RKO (cell line): ENCODE data around the gene ST8SIA1.
A peak's percentile ranks its signal among the peaks of the same experiment; 100 is the strongest.

Experiments
- DNase-seq: peaks from one replicate; pipeline ENCODE4 v3.0.0-alpha.2; 2016; ENCODE audit warnings: low spot score

ST8SIA1 gene

DNA sequence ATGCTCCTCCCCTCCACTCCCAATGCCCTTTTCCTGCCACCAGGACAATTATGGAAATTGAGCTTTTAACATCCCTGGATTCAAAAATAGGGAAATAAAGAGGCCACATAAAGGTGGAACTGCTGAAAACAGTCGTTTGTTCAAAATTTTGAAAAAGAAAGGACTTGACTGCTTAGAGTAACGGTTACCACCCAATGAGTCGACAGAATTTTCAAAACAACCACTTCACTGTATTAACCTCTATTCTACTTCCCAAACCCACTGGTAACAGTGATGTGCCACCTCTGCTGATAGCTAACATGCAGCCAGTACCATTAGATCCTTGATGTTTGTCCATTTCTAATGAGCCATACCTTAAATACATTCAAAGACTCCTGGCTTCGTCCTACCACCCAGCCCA, 4.9 kb downstream of the ST8SIA1 start:
- no peak for DNase-seq

DNA sequence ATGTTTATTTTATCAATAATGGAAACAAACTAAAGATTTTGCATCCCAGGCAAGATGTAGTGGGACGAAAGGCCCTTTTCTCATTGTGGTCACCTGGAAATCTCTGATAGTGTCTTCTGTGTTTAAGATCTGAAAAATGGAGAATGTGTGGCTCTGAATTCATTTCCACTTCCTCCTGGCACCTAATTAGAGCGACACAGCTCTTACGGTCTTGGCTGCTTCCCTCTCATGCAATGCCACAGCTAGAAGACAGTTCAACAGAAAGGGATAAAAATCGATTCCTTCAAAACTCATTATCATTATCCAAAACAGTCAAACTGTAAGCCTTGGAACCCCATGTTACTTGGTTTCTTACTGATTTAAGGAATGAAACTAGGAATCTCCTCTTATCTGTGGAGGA, 9.3 kb downstream of the ST8SIA1 start:
- no peak for DNase-seq

DNA sequence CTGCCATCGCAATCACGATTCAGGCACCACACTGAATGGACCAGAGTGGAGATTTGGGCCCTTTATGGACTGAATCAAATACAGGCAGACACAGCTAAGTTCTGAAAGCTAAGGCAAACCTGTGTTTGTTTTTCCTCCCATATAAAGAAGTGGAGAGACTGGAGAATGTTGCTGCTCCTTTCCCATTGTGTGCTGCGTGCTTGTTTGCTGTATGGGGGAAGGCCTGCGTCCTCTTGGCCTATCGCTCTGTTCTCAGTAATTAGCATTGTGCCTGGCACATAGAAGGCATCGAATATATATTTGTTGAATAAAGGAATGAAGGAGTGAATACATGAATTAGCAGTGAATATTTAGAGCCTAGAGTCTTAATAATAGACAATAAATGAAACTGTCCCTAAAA, 12.4 kb downstream of the ST8SIA1 start:
- DNase-seq, result no peak

- no peak for DNase-seq
These were observed 12.9 kb downstream of the ST8SIA1 start for GRCh38 chr12:22321638-22322037.

DNA sequence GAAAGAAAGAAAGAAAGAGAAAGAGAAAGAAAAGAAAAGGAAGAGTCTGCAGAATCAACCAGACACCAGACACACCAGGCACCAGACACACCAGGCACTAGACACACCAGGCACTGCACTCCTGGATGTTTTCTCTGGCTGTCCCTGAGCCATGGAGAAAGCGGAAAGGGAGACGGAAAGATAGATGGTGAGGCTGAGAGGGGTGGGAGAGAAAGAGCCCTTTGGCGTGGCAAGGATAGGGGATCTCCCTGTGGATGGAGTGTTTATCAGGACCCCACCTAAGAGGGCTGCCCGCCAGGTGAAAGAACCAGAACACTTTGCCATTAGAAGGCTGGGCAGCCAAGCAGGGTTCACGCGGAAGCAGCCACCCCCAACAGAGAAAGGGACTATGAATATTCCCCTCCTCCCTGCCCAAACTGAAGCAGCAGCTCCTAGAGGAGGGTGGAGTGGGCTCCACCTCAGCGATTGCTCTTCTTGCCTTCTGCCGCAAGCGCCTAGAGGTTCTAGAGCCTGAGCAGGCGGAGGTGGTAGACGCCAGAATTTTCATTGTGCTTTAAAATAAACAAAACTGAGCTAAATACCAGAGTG, 13.4 kb downstream of the ST8SIA1 start:
- no peak for DNase-seq

DNA sequence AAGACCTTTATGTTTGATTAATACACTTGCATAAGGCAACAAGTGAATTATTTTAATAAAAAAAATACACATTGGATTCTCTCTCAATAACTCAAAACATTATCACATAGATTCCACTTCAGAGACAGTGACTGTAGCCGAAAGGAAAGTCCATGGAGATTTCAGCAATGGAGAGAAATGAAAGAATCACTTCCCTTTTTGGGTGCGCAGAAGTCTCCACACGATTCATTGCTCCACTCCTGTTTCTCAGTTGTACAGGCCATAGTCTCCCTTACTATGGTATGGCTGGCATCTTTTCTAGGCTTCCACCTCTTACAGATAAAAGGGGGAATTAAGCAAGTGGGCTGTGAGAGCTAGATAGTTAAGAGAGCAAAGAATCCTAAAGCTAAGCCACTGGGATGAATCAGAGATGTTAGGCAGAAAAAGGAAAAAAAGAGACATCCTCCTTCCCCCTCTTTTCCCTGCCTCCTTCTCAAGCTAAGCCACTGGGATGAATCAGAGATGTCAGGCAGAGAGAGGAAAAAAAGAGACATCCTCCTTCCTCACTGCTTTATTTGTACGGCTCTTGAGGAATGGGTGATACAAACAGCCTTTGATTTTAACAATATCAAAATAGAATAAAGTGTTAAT, 16.3 kb downstream of the ST8SIA1 start:
- no peak for DNase-seq

DNA sequence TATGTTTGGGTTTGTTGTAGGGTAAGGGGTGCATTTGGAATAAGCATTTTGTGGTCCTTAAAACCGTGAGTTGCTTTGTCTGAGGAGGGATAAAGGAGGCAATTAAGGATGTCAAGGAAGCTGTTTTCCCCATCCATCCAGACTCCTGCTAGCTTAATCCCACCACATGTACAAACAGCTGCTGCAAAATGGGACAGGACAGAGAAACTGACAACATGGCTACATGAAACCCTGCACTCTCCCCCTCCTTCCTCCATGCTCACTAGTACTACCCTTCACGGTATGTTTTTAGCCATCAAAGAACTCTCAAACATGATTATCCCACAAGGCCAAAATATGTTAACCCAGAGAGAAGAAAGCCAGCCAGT, 20.6 kb downstream of the ST8SIA1 start:
- no peak for DNase-seq

GRCh38 chr12:22313286-22313962, 21.1 kb downstream of the ST8SIA1 start:
- DNase-seq, result no peak

DNA sequence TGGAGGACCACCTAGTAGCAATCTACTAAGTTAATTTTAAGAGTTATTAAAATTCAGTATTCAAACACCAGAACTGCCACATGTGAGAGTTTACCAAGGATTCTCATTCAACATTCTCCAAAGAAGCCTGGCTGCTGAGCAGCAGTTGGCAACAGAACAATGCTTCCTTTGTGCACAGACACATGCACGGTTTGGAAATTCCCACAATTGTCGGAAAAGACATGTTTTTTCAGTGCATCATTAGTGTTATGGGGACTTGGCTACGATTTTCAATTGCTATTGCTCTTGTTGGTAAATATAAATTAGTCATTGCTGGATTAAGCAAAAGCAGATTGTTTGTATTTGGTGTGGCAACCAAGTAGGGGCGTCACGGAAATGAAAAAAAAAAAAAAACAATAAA, 22.2 kb downstream of the ST8SIA1 start:
- DNase-seq, result no peak

- no peak for DNase-seq
These were observed 23.8 kb downstream of the ST8SIA1 start for GRCh38 chr12:22310709-22311108.

DNA sequence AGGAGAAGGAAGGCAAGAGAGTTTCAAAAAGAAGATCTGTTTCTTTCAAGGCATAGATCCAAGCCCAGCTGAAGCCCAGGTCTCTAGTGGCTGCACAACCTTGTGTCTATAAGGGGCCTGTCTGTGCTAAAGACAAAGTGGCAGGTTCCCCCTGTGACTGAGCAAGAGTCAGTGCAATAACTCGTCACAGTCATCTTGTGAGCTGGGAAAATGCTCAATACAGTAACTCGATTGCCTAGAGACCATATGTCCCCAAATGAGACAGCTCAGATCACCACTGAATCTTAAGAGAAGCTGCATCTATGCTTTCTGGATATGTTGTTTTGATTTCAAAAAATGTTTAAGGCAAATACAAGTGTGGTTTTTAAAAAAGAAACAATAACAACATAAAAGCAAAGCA, 24.2 kb downstream of the ST8SIA1 start:
- no peak for DNase-seq

DNA sequence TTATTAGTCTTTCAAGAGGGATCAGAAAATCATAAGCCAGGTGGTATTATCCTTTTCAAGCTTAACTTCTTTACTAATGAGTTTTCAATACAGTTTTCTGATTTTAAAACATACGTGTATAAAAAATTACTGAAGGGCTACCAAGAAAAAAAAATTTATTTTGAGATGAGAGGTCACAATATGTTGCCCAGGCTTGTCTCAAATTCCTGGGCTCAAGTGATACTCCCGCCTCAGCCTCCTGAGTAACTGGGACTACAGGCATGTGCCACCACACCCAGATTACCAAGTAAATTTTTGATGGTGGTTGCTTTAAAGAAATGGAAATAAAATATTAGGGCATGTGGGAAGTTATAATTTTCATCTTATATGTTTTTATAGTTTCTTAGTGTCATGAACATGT, 26.7 kb downstream of the ST8SIA1 start:
- DNase-seq, result no peak

DNA sequence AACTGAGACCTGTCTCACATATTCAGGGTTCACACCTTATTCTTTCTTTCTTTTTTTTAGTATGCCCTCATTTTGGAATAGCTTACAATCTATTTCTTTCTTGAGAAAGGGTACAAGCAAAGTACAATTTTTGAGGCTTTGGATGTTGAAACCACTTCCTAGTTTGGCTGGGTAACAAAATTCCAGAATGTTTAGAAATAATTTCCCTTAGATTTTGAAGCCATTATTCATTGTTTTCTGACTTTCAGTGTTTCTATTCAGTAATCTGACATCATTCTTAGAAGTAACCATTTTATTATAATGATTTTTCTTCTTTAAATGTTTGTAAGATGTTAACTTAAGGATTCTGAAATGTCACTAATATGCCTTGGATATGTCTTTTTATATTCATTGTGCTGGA, 28.2 kb downstream of the ST8SIA1 start:
- DNase-seq, result no peak

DNA sequence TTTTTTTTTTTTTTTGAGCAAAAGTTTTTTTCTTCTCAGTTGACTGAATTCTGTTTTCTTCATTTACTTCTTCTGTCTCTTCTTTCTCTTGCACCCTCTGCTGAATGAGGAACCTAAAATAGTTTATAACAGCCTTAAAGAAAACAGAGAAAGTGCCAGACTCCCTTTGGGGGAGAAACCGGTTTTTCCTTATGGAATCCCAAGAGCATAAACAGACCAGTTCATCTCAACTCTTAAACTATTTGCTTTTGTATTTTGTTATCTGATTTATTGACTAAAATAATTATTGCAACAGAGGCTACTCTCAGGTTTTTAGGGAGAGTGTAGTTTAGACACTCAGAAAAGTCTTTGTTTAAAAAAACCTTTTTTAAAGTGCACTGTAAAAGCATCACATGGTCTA, 30.2 kb downstream of the ST8SIA1 start:
- DNase-seq, result no peak

- DNase-seq, result peak; percentile 33
These were observed 35.1 kb downstream of the ST8SIA1 start for GRCh38 chr12:22299294-22299912.

GRCh38 chr12:22289250-22289649, 45.3 kb downstream of the ST8SIA1 start:
- DNase-seq, result no peak

DNA sequence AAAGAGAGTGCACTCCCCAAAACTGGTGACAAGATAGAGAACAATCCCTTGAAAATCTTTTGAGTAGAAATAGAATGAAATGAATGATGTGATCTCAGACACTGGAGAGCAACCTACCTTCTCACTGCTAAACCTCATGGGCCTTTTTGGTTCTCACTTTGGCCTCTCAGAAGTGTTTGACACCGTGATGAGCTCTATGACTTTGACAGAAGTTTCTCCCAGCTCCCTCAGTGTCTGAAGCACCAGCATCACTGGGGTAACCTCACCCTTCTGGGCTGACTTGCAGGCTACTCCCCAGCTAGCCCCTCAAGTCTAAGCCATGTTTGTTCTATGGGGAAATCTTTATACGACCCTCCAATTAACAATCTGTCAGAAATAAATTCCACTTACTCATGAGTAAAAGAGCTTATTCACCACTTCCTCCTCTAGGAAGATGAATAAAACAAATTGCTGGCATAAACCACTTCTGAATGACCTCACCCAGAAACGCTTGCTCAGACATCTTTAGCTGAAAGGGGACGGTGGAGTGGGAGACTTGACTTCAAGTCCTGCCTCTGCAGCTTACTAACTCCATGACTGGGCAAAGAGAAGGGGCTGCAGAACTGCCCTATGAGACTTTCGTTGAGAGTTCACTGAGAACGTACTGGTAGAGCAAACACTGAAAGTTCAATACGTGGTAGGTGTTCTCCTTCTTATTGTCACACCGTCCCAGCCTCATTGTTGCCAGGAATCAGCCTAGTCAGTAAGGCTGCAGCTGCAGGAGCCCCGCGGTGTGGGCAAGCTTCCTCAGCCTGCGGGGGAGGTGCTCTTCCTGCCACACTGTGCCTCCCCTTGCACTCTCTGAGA, 46.5 kb downstream of the ST8SIA1 start:
- peak; percentile 12 for DNase-seq

- DNase-seq, result no peak
These were observed 47.4 kb downstream of the ST8SIA1 start for GRCh38 chr12:22287101-22287500.

- no peak for DNase-seq
These were observed 47.9 kb downstream of the ST8SIA1 start for GRCh38 chr12:22286569-22286968.

- no peak for DNase-seq
These were observed 48.7 kb downstream of the ST8SIA1 start for GRCh38 chr12:22285846-22286245.

DNA sequence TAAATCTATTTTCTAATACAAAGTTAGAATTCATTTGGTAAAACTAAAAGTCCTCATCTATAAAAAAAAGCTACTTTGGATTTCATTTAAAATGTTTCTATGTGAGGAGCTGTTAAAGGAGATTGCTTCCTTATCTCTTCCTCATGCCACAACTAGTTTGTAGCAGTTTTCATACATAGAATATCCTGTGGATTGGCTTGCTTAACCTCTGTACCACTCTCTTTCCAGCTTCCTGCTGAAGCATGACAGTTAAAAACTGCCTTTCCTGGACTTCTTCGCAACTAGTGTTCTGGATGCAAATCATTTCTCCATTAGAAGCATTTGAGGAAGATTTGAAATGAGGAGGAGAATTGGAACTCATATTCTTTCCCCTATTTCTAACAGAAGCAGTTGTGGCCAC, 49.6 kb downstream of the ST8SIA1 start:
- DNase-seq, result no peak

DNA sequence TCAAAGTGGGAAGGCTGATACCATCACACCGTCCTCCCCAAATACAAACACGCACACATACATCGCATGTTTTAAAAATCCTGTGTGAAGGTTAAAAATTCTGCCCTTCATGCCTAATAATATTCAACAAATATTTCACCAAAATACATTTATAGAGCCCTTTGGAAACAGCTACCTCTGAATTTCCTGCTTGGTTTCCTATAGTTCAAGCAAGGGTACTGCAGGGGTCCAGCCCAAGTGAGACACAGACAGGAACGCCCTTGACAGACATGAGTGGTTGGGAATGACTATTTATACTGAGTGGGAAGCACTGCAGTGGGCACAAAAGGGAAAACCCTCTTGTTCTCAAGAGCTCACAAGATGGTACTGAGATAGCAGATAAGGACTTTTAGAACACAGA, 51.0 kb downstream of the ST8SIA1 start:
- DNase-seq, result no peak
